ENCODE data around the gene C1orf185.
"Not testable (repeated sequence)": the region's sequence is repeated elsewhere in the genome, so short reads cannot be mapped to it uniquely, and the experiment has no call there.

C1orf185 gene

GRCh38 chr1:51139474-51139873, 37.4 kb downstream of the C1orf185 start:
- no peak for DNase-seq

- DNase-seq = no peak
Measured at GRCh38 chr1:51147394-51147793, 45.4 kb downstream of the C1orf185 start.

- DNase-seq = no peak
Measured at GRCh38 chr1:51154776-51155175, 52.7 kb downstream of the C1orf185 start.

DNA sequence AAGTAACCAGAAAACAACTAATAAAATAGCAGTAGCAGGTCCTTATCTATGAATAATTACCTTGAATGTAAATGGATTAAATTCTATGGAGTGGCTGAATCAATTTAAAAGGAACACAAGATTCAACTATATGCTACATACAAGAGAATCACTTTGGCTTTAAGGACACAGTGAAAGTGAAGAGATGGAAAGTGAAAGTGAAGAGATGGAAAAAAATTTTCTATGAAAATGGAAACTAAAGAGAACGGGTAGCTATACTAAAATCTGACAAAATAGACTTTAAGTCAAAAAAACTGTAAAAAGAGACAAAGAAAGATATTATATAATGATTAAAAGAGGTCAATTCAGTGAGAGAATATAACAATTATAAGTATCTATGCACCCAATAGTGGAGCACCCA, 54.7 kb downstream of the C1orf185 start:
- no peak for DNase-seq

DNA sequence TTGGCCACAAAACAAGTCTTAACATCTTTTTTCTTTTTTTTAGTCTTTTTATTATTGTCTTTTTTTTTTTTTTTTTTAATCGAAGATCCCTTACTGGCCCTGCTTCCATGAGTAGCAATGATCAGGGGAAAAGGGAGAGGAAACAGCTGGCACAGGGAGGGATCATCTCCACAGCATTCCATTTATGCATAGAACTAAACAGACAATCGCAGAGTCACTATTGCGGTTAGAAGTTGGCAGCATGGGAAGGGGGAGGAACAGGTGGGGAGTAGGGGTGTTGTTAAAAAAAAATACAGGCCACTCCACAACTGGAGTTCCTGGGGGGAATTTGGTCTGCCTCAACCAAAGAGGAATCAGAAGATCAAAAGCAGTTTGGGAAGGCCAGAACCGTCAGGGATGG, 55.4 kb downstream of the C1orf185 start:
- DNase-seq = no peak

DNA sequence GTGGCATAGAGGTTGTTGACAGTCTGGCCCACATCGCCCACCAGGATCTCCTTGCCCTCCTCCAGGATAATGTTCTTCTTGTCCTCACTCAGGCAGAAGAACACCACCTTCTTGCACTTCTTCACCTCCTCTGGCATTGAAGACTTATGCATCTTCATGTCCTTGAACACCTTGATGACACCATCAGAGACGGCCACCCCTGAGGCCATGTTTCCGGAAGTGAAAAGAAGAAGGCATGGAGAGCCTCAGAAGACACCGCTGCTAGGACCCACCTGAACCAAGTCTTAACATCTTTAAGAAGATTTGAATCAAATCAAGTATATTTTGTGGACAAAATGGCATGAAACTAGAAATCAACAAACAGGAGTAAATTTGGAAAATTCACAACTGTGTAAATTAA, 56.2 kb downstream of the C1orf185 start:
- no peak for DNase-seq

DNA sequence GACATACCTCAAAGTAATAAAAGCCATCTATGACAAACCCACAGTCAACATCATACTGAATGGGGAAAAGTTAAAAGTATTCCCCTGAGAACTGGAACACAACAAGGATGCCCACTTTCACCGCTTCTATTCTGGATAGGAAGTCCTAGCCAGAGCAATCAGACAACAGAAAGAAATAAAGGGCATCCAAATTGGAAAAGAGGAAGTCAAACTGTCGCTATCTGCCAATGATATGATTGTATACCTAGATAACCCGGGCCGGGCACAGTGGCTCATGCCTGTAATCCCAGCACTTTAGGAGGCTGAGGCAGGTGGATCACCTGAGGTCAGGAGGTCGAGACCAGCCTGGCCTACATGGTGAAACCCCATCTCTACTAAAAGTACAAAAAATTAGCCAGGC, 60.5 kb downstream of the C1orf185 start:
- DNase-seq = not testable (repeated sequence)

GRCh38 chr1:51165540-51165939, 63.5 kb downstream of the C1orf185 start:
- no peak for DNase-seq

DNA sequence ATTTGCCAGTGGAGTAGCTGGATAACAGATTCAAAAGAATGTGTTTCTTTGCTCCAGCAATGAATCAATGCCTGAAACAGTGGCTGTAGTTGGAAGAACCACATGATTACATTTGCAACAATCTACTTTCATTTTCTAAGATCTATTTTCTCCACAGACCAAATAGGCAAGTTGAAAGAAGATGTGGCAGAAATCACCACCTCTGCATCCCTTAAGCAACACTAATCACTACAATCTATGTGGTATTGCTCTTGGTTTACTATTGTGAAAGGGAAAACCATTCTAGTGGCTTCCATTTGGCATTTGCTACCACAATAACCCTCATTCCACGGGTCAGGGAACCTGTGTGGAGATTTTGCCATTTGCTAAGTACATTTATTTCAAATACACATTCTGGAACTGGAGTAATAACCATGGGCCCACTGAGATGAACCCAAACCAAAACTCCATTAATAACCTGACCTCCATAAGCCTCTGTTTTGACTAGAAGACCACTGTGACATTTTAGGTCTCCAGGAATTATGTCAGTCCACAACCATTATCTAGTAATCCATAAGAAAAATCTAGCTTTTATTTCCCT, 66.3 kb downstream of the C1orf185 start:
- DNase-seq = no peak

DNA sequence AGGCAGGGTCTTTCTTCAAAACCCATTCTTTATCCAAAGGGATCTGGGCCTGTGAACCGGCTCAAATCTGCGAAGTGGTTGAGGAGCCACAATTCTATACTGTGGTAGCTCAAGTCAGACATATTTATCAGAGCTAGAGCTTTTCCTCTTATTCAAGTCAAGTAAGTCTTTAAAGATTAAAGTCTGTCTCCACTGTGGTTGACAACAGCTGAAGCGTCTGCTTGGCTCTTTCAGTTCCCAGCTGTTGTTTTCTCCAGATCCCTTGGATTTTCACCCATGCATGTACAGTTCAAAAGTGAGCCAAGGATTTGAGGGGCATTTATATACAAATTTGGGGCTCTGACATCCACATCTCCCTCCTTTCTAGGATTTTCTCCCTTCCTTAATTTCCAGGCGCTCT, 66.9 kb downstream of the C1orf185 start:
- DNase-seq = no peak

GRCh38 chr1:51170342-51170741, 68.3 kb downstream of the C1orf185 start:
- DNase-seq = no peak

GRCh38 chr1:51172811-51173210, 70.8 kb downstream of the C1orf185 start:
- DNase-seq = no peak

GRCh38 chr1:51175278-51175677, 73.2 kb downstream of the C1orf185 start:
- no peak for DNase-seq

GRCh38 chr1:51177988-51178387, 76.0 kb downstream of the C1orf185 start:
- not testable (repeated sequence) for DNase-seq

DNA sequence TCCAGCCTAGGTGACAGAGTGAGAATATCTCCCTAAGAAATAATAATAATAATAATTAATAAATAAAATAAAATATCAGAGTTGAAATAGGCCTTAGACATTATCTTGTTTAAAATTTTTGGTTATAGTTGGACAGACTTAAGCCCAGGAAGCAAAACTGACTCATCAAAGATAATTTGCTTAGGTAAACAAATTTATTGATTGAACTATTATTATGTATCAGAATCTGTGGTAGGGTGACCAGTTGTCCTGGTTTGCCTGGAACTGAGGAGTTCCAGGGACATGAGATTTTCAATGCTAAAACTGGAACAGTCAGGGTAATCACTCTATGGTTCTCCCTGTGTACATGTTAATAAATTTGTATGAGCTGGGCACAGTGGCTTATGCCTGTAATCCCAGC, 86.2 kb downstream of the C1orf185 start:
- DNase-seq = no peak

DNA sequence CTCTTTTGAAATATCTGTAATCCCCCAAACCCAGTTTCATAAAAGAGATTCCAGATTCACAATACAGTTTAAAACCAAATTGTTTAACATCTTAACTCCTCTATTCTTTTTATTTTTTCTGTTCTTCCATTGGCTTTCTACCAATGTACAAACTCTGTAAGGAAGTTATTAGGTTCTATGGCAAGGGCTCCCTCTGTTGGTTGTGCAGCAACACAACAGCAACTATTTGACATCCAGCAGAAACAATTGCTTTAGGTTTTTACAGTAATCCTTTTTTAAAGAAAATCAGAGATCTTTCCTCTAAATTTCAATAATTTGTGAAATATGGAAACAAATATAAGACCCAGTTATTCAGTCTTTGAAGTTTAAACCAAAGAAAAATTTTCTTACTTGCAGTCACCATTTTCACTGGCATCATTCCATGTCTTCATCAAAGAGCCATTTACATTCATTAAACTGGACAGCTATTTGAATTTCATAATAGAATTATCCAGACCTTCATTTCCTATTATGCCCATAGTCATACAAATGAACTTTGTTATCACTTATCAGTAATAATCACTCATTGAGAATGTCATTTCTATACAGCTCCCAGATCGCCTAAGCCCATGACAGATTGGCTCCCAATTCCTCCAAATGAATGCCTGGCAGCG, 87.5 kb downstream of the C1orf185 start:
- DNase-seq = peak; percentile 17

- no peak for DNase-seq
Measured at GRCh38 chr1:51190961-51191360, 88.9 kb downstream of the C1orf185 start.

- DNase-seq = peak; percentile 54
Measured at GRCh38 chr1:51192213-51192843, 90.3 kb downstream of the C1orf185 start.

- no peak for DNase-seq
Measured at GRCh38 chr1:51193564-51193963, 91.5 kb downstream of the C1orf185 start.

Measured in stimulated activated CD4-positive, alpha-beta T cell treated with anti-CD3 and anti-CD28 coated beads, Interleukin-4, amount 100 ng/mL, for 1 hour (primary cell).